Effector CD4-positive, alpha-beta T cell (primary cell): ENCODE measurements around the gene MASTL.

Source experiments
- DNase-seq: peaks from one replicate; pipeline ENCODE4 v3.0.0-alpha.2; 2020

MASTL gene

DNA sequence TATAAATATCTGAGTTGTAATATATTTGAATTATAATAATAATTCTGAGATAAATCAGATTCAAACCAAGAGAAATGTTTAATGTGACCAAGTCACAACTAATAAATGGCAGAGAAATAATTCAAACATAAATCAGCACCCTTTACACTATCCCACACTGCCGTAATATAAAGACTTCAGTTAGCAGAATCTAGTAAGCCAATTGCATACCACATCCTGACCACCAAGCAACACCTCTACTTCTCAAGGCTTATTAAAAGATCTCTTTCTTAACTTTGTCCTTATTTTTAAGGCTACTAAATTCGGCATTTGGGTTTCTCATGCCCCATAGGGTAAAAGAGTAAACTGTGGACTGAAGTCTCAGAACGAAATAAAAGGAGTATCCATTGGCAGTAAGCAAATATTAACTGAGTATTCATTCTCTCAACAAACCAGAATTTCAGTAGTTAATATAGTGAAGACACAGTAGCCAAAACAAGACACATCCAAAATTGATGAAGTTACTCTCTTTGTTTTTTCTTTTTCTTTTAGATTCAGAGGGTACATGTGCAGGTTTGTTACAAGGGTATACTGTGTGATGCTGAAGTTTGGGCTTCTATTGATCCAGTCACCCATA is 70.6 kb downstream of the MASTL start:
- no peak for DNase-seq

DNA sequence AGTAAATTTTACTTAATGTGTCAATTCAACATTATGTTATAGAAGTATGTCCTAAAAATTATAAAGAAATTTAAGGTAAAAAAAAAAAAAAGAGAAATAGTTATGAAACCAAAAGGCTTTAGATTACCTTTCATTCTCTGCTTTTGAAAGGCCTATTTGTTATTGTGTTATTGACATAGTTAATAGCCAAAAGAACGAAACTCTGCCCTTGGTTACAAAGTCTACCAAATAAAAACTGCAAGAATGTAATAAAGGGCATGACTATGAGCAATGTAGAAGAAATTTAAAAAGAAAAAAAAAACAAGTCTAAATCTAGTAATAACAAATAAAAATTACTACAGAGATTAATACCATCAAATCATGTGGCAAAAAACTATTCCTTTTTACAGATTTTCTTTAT is 74.9 kb downstream of the MASTL start:
- DNase-seq: no peak

GRCh38 chr10:27235706-27236105 is 80.6 kb downstream of the MASTL start:
- DNase-seq: no peak
